Panc1 (cell line): ENCODE results near the gene CNNM1. TPM values are rescaled to one million over a fixed set of nuclear protein-coding genes. Genes with fewer than 3 reads are reported as not detected.

Experiments
- ATAC-seq: fragments of 200-7000 bp; cut with Tn5 transposase; 2 replicates; pipeline ENCODE4 v1.9.1; 2020; ENCODE audit warnings: mild to moderate bottlenecking, moderate library complexity
- BruUV-seq: library from RNA; stranded (reverse); fragments of 400-500 nt; replicated peaks from 2 replicates; lab custom pipeline; 2021; lab: Mats Ljungman, UMichigan
- CTCF ChIA-PET: fragments of 300-600 bp; sonication (Branson Sonifier 250); formaldehyde crosslinking; loops from one replicate; lab custom pipeline; 2022; ENCODE audit warnings: antibody characterized with exemption; lab: Charles Lee
- POLR2A ChIA-PET: fragments of 300-600 bp; sonication (Branson Sonifier 250); formaldehyde crosslinking; loops from one replicate; lab custom pipeline; 2022; ENCODE audit warnings: antibody characterized with exemption; lab: Charles Lee
- DNase-seq: peaks from one replicate; pipeline ENCODE4 v3.0.0-alpha.2; 2010; ENCODE audit warnings: low read depth, low spot score
- H3K27ac ChIP-seq: 2 replicates; pipeline ENCODE4 v1.5.1; 2011; ENCODE audit warnings: mild to moderate bottlenecking, low read length, inconsistent platforms
- H3K27me3 ChIP-seq: fragments of 200-500 bp; sonication (Bioruptor generic); 2 replicates; pipeline ENCODE4 v1.6.0; 2014; ENCODE audit warnings: low read length, inconsistent platforms; ENCODE audit not compliant: control insufficient read depth, insufficient read depth
- H3K36me3 ChIP-seq: fragments of 200-500 bp; sonication (Bioruptor generic); 2 replicates; pipeline ENCODE4 v1.5.1; 2014; ENCODE audit warnings: inconsistent platforms, mild to moderate bottlenecking, low read length, moderate library complexity; ENCODE audit not compliant: control insufficient read depth, insufficient read depth
- H3K4me1 ChIP-seq: 2 replicates; pipeline ENCODE4 v1.5.1; 2011; ENCODE audit warnings: inconsistent platforms, mild to moderate bottlenecking, low read length, moderate library complexity; ENCODE audit not compliant: control insufficient read depth, insufficient read depth
- H3K4me3 ChIP-seq, 2 experiments: 2 replicates each; pipeline ENCODE4 v1.5.1; 2011 to 2012; ENCODE audit warnings: low read depth in 2 of 2, low read length in 2 of 2, mild to moderate bottlenecking in 2 of 2, inconsistent platforms in 1 of 2, moderate library complexity in 1 of 2
- H3K9me3 ChIP-seq: fragments of 200-500 bp; sonication (Bioruptor generic); 2 replicates; pipeline ENCODE4 v1.5.1; 2014; ENCODE audit warnings: low read depth, mild to moderate bottlenecking, inconsistent platforms, low read length, moderate library complexity; ENCODE audit not compliant: control insufficient read depth, insufficient read depth
- POLR2AphosphoS5 ChIP-seq: IDR thresholded peaks from 2 replicates; pipeline ENCODE4 v1.6.1; 2012; ENCODE audit warnings: mild to moderate bottlenecking, low read depth, low read length, moderate library complexity
- SIN3A ChIP-seq: IDR thresholded peaks from 2 replicates; pipeline ENCODE4 v1.6.1; 2012; ENCODE audit warnings: low read depth, mild to moderate bottlenecking, low read length, moderate library complexity, borderline replicate concordance; ENCODE audit not compliant: insufficient read depth
- TCF7L2 ChIP-seq: IDR thresholded peaks from 2 replicates; pipeline ENCODE4 v1.6.1; 2011; ENCODE audit warnings: mild to moderate bottlenecking, low read depth, low read length, inconsistent platforms
- in situ Hi-C: cut with HindIII; loops from 2 replicates; pipeline ENCODE4 v1.10.0; 2016; ENCODE audit warnings: low sequenced_read_pairs, low pct_unique_long_range_greater_than_20kb
- intact Hi-C: fragments of 100-400 bp; cut with micrococcal nuclease; formaldehyde crosslinking; loops from one replicate; pipeline ENCODE4 v1.10.0; 2022; ENCODE audit not compliant: unreplicated experiment
- total RNA-seq: library from RNA; stranded (reverse); gene quantifications from one replicate; pipeline ENCODE4 v1.2.1, GENCODE V29; 2021; ENCODE audit not compliant: unreplicated experiment
- TF ChIP-seq, protein P1 (sequence below): fragments of 450-650 bp; IDR thresholded peaks from 2 replicates; pipeline ENCODE4 v1.5.1; 2017; ENCODE audit warnings: mild to moderate bottlenecking
- TF ChIP-seq, protein P2 (sequence below), 2 experiments: IDR thresholded peaks; 2 replicates each; pipeline ENCODE4 v1.6.1; 2011 to 2012; ENCODE audit warnings: low read depth in 2 of 2, control low read depth in 1 of 2, low read length in 1 of 2, mild to moderate bottlenecking in 1 of 2, moderate library complexity in 1 of 2; ENCODE audit not compliant: insufficient read depth in 1 of 2

Gene CNNM1
- total RNA-seq, 1 experiment from 2014 or later = 16.6 TPM

DNA sequence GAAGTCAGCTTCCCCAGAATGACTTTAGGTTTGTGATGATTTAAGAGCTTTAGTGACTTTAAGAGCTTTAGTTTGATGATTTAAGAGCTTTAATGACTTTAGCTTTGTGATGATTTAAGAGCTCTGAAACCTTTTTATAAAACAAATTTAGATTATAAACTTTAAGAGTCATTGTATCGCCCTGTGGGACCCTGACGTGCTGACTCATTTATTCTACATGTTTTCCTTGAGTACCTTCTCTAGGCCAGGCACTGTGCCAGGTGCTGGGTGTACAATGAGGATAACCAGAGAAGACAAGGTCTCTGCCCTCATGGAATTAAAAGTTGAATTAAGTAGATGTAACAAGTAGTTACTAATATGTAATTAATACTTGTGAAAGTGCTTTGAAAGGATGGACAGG, 45.4 kb downstream of the CNNM1 start:
- ATAC-seq (no peak), DNase-seq (no peak)
- H3K4me3 ChIP-seq = no peak overlapping the region
- POLR2A ChIA-PET = no interaction called here
- in situ Hi-C loops = no loop called here
- CTCF ChIA-PET = interaction anchor here (0.6 kb wide), 1 partner anchor 18 kb away, joined by 6 read pairs; no protein-coding TSS in a partner anchor
- no peaks in the 10 kb centered on the region for H3K9me3 ChIP-seq
- H3K27ac ChIP-seq = no peak overlapping the region
- H3K4me1 ChIP-seq = no peaks in the 10 kb centered on the region; the same call in 1 of the 2 replicates
- no peaks in the 10 kb centered on the region for H3K36me3 ChIP-seq
- no TSS peak for BruUV-seq
- H3K27me3 ChIP-seq = no peaks in the 10 kb centered on the region
- TF ChIP-seq TCF7L2 = no peak
- no peak for TF ChIP-seq POLR2AphosphoS5
- no peak for TF ChIP-seq SIN3A
- TF ChIP-seq, protein P1, sequence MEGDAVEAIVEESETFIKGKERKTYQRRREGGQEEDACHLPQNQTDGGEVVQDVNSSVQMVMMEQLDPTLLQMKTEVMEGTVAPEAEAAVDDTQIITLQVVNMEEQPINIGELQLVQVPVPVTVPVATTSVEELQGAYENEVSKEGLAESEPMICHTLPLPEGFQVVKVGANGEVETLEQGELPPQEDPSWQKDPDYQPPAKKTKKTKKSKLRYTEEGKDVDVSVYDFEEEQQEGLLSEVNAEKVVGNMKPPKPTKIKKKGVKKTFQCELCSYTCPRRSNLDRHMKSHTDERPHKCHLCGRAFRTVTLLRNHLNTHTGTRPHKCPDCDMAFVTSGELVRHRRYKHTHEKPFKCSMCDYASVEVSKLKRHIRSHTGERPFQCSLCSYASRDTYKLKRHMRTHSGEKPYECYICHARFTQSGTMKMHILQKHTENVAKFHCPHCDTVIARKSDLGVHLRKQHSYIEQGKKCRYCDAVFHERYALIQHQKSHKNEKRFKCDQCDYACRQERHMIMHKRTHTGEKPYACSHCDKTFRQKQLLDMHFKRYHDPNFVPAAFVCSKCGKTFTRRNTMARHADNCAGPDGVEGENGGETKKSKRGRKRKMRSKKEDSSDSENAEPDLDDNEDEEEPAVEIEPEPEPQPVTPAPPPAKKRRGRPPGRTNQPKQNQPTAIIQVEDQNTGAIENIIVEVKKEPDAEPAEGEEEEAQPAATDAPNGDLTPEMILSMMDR = no peak
- TF ChIP-seq, protein P2, sequence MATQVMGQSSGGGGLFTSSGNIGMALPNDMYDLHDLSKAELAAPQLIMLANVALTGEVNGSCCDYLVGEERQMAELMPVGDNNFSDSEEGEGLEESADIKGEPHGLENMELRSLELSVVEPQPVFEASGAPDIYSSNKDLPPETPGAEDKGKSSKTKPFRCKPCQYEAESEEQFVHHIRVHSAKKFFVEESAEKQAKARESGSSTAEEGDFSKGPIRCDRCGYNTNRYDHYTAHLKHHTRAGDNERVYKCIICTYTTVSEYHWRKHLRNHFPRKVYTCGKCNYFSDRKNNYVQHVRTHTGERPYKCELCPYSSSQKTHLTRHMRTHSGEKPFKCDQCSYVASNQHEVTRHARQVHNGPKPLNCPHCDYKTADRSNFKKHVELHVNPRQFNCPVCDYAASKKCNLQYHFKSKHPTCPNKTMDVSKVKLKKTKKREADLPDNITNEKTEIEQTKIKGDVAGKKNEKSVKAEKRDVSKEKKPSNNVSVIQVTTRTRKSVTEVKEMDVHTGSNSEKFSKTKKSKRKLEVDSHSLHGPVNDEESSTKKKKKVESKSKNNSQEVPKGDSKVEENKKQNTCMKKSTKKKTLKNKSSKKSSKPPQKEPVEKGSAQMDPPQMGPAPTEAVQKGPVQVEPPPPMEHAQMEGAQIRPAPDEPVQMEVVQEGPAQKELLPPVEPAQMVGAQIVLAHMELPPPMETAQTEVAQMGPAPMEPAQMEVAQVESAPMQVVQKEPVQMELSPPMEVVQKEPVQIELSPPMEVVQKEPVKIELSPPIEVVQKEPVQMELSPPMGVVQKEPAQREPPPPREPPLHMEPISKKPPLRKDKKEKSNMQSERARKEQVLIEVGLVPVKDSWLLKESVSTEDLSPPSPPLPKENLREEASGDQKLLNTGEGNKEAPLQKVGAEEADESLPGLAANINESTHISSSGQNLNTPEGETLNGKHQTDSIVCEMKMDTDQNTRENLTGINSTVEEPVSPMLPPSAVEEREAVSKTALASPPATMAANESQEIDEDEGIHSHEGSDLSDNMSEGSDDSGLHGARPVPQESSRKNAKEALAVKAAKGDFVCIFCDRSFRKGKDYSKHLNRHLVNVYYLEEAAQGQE (IDR thresholded peaks at IDR 0.05; ENCODE audit: insufficient read depth in 1 of 2, low read depth in 2 of 2, low read length in 1 of 2) = no peak
- intact Hi-C loops = no loop called here

DNA sequence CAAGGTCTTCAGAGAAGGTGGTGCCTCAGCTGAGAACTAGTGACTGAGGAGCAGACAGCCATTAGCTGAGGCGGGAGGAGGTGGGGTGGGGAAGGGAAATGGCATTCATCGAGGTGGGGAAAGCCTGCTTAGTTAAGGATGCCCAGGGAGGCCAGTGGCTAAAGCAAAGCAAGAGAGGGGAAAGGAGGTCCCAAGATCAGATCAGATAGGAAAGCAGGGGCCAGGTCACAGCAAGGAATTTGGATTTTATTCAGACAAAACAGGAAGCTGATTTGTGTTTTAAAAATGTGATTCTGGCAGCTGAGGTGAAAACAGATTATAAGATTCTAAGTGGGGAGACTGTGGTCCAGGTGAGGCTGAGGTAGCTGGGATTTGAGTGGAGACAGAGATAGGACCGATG, 45.8 kb downstream of the CNNM1 start:
- H3K27me3 ChIP-seq = no peaks in the 10 kb centered on the region
- no peaks in the 10 kb centered on the region for H3K9me3 ChIP-seq
- in situ Hi-C loops (no loop called here), intact Hi-C loops (no loop called here)
- BruUV-seq = no TSS peak
- DNase-seq = no peak
- H3K4me1 ChIP-seq = no peaks in the 10 kb centered on the region; the same call in 1 of the 2 replicates
- H3K36me3 ChIP-seq = no peaks in the 10 kb centered on the region
- no peak for ATAC-seq
- POLR2A ChIA-PET = no interaction called here
- CTCF ChIA-PET = interaction anchor here (0.6 kb wide), 1 partner anchor 18 kb away, joined by 6 read pairs; no protein-coding TSS in a partner anchor
- no peak overlapping the region for H3K27ac ChIP-seq
- TF ChIP-seq POLR2AphosphoS5 (no peak), SIN3A (no peak), TCF7L2 (no peak)
- TF ChIP-seq, protein P1 = no peak
- TF ChIP-seq, protein P2 (IDR thresholded peaks at IDR 0.05; ENCODE audit: insufficient read depth in 1 of 2, low read depth in 2 of 2, low read length in 1 of 2) = no peak
- no peak overlapping the region for H3K4me3 ChIP-seq
